ENCODE data around the gene GABRB1.

GABRB1 gene

GRCh38 chr4:47038263-47038662 lies 6.9 kb downstream of the GABRB1 start:
- Histone ChIP-seq H3K4me1 (peaks cover 9% of the 10 kb centered on the region), H3K4me3 (ENCODE audit: low read depth, low read length) (no peak overlapping the region), H3K9me3 (no peaks in the 10 kb centered on the region), H3K36me3 (no peaks in the 10 kb centered on the region), H3K27me3 (no peaks in the 10 kb centered on the region)
- no peak for TF ChIP-seq CTCF (IDR thresholded peaks at IDR 0.05; ENCODE audit: low read depth, low read length)
- DNase-seq, result no peak

- DNase-seq, result no peak
- TF ChIP-seq CTCF (IDR thresholded peaks at IDR 0.05; ENCODE audit: low read depth, low read length), result no peak
- no peaks in the 10 kb centered on the region for H3K27me3 ChIP-seq
- H3K4me3 ChIP-seq (ENCODE audit: low read depth, low read length), result no peak overlapping the region
- H3K36me3 ChIP-seq, result no peaks in the 10 kb centered on the region
- no peaks in the 10 kb centered on the region for H3K9me3 ChIP-seq
- H3K4me1 ChIP-seq, result peaks cover 4% of the 10 kb centered on the region
Measured at GRCh38 chr4:47040828-47041227, 9.5 kb downstream of the GABRB1 start.

- no peaks in the 10 kb centered on the region for H3K4me1 ChIP-seq
- DNase-seq, result no peak
- H3K27me3 ChIP-seq, result no peaks in the 10 kb centered on the region
- no peak for TF ChIP-seq CTCF (IDR thresholded peaks at IDR 0.05; ENCODE audit: low read depth, low read length)
- H3K9me3 ChIP-seq, result no peaks in the 10 kb centered on the region
- H3K36me3 ChIP-seq, result no peaks in the 10 kb centered on the region
- no peak overlapping the region for H3K4me3 ChIP-seq (ENCODE audit: low read depth, low read length)
Measured at GRCh38 chr4:47043821-47044220, 12.5 kb downstream of the GABRB1 start.

GRCh38 chr4:47045261-47045660 lies 13.9 kb downstream of the GABRB1 start:
- no peaks in the 10 kb centered on the region for H3K4me1 ChIP-seq
- DNase-seq, result no peak
- no peak for TF ChIP-seq CTCF (IDR thresholded peaks at IDR 0.05; ENCODE audit: low read depth, low read length)
- H3K4me3 ChIP-seq (ENCODE audit: low read depth, low read length), result no peak overlapping the region
- H3K36me3 ChIP-seq, result no peaks in the 10 kb centered on the region
- no peaks in the 10 kb centered on the region for H3K9me3 ChIP-seq
- no peaks in the 10 kb centered on the region for H3K27me3 ChIP-seq

- Histone ChIP-seq H3K9me3 (no peaks in the 10 kb centered on the region), H3K4me1 (no peaks in the 10 kb centered on the region), H3K4me3 (ENCODE audit: low read depth, low read length) (no peak overlapping the region), H3K36me3 (no peaks in the 10 kb centered on the region), H3K27me3 (no peaks in the 10 kb centered on the region)
- no peak for TF ChIP-seq CTCF (IDR thresholded peaks at IDR 0.05; ENCODE audit: low read depth, low read length)
- DNase-seq, result no peak
Measured at GRCh38 chr4:47049347-47049746, 18.0 kb downstream of the GABRB1 start.

GRCh38 chr4:47050761-47051725 lies 19.7 kb downstream of the GABRB1 start:
- no peak overlapping the region for H3K4me3 ChIP-seq (ENCODE audit: low read depth, low read length)
- H3K9me3 ChIP-seq, result no peaks in the 10 kb centered on the region
- H3K4me1 ChIP-seq, result no peaks in the 10 kb centered on the region
- no peak for TF ChIP-seq CTCF (IDR thresholded peaks at IDR 0.05; ENCODE audit: low read depth, low read length)
- no peaks in the 10 kb centered on the region for H3K36me3 ChIP-seq
- no peak for DNase-seq
- no peaks in the 10 kb centered on the region for H3K27me3 ChIP-seq

Data from BE2C (cell line).